Measurements from ENCODE around the gene TMSB4X. TPM values are rescaled to one million over a fixed set of nuclear protein-coding genes. Genes with fewer than 3 reads are reported as not detected.

Gene TMSB4X
- polyA plus RNA-seq, 1 donor (not counting 4 experiments of a cell fraction or from before 2014, with no cell fraction given), result 2,500 TPM

DNA sequence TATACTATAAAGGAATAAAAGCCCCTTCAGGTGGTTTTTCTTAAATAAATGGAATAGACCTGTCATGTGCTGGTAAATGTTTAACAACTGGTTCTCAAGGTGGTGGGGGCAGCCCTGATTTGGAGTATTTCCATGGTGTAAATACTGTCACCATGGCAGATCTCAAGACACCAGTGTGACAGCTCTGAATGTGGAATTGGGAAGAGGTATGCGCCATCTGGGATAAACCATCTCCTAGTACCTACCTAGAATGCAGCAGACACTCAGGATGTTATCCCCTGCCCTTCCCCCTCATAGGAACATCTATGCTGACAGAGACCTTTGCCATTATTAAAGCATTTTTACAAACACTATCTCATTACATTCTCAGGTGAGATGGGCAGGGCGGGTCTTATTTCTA, 26.4 kb upstream of the TMSB4X start:
- DNase-seq (ENCODE audit: low read depth, low spot score) (no peak), FAIRE-seq (no peak)
- Histone ChIP-seq H3K4me2 (ENCODE audit: control insufficient read depth, extremely low read depth, insufficient read depth, low read depth, low read length) (no peak overlapping the region), H3K36me3 (ENCODE audit: control insufficient read depth in 2 of 2, extremely low read depth in 1 of 2, insufficient read depth in 2 of 2, low read length in 2 of 2) (no peaks in the 10 kb centered on the region), H3K27ac (ENCODE audit: control insufficient read depth, insufficient read depth, low read length) (no peak overlapping the region), H3K9me3 (ENCODE audit: control insufficient read depth, low read depth, low read length) (no peaks in the 10 kb centered on the region), H2AFZ (ENCODE audit: control insufficient read depth, low read length) (no peak overlapping the region), H3K79me2 (ENCODE audit: control insufficient read depth, insufficient read depth, low read length) (no peaks in the 10 kb centered on the region), H3K9me1 (ENCODE audit: control insufficient read depth, extremely low read depth, insufficient read depth, low read length) (no peaks in the 10 kb centered on the region), H3K4me3 (ENCODE audit: control insufficient read depth in 2 of 3, extremely low read depth in 1 of 3, insufficient read depth in 2 of 3, low read depth in 1 of 3, low read length in 3 of 3) (no peak overlapping the region), H4K20me1 (ENCODE audit: control insufficient read depth, extremely low read depth, insufficient read depth, low read length) (no peaks in the 10 kb centered on the region), H3K27me3 (ENCODE audit: control insufficient read depth, extremely low read depth, insufficient read depth, low read length) (no peaks in the 10 kb centered on the region), H3K4me1 (ENCODE audit: control insufficient read depth, extremely low read depth, insufficient read depth, low read length) (peaks cover 18% of the 10 kb centered on the region), H3K9ac (ENCODE audit: control insufficient read depth, extremely low read depth, insufficient read depth, low read length) (no peak overlapping the region)
- TF ChIP-seq CTCF (optimal IDR thresholded peaks at IDR 0.05 in 1 of 3, IDR thresholded peaks at IDR 0.05 in 1 of 3, conservative IDR thresholded peaks at IDR 0.05 in 1 of 3; ENCODE audit: extremely low read depth in 1 of 3, insufficient read depth in 2 of 3, low read length in 3 of 3) (no peak), EZH2 (IDR thresholded peaks at IDR 0.05; ENCODE audit: low read length) (no peak)
- dilution Hi-C loops (cut with MboI; ENCODE audit: extremely low pct_ligation_motif_present, low sequenced_read_pairs), result no loop called here

DNA sequence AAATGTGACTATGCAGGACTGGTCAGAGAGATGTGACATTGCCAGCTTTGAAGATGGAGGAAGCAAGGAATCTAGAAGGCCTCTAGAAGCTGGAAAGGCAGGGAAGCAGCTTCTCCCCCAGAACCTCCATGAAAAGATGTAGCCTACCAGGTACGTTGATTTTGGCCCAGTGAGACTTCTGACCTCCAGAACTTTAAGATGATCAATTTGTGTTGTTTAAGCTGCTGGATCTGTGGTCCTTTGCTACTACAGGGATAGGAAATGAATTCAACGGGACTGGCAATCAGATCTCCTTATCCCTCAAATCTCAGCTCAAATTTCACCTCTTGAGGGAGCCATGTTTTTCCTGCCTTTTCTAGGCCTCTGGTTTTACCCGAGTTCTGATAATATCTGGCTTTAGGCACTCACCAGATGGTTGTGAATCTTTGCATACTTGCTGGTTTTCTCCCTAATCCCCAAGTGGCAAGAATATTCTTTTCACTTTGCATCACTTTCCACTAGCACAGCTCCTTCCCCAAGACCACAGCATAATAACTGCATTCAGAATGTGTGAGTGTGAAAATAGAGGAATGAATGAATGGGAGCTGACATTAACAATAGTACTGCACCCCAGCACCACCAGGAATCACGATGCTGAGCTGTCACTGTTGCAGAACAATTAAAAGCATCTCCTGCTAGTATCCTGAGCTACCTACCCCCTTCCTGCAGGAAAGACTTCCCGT, 25.5 kb upstream of the TMSB4X start:
- H3K79me2 ChIP-seq (ENCODE audit: control insufficient read depth, insufficient read depth, low read length), result no peaks in the 10 kb centered on the region
- peaks cover 18% of the 10 kb centered on the region for H3K4me1 ChIP-seq (ENCODE audit: control insufficient read depth, extremely low read depth, insufficient read depth, low read length)
- TF ChIP-seq EZH2 (IDR thresholded peaks at IDR 0.05; ENCODE audit: low read length) (no peak), CTCF (optimal IDR thresholded peaks at IDR 0.05 in 1 of 3, IDR thresholded peaks at IDR 0.05 in 1 of 3, conservative IDR thresholded peaks at IDR 0.05 in 1 of 3; ENCODE audit: extremely low read depth in 1 of 3, insufficient read depth in 2 of 3, low read length in 3 of 3) (no peak)
- H3K4me2 ChIP-seq (ENCODE audit: control insufficient read depth, extremely low read depth, insufficient read depth, low read depth, low read length), result no peak overlapping the region
- H3K9ac ChIP-seq (ENCODE audit: control insufficient read depth, extremely low read depth, insufficient read depth, low read length), result no peak overlapping the region
- FAIRE-seq, result no peak
- H3K27me3 ChIP-seq (ENCODE audit: control insufficient read depth, extremely low read depth, insufficient read depth, low read length), result no peaks in the 10 kb centered on the region
- no peaks in the 10 kb centered on the region for H3K9me3 ChIP-seq (ENCODE audit: control insufficient read depth, low read depth, low read length)
- dilution Hi-C loops (cut with MboI; ENCODE audit: extremely low pct_ligation_motif_present, low sequenced_read_pairs), result no loop called here
- no peak for DNase-seq (ENCODE audit: low read depth, low spot score)
- no peaks in the 10 kb centered on the region for H4K20me1 ChIP-seq (ENCODE audit: control insufficient read depth, extremely low read depth, insufficient read depth, low read length)
- H2AFZ ChIP-seq (ENCODE audit: control insufficient read depth, low read length), result no peak overlapping the region
- H3K27ac ChIP-seq (ENCODE audit: control insufficient read depth, insufficient read depth, low read length), result peak overlapping the region; percentile 34
- H3K4me3 ChIP-seq (ENCODE audit: control insufficient read depth in 2 of 3, extremely low read depth in 1 of 3, insufficient read depth in 2 of 3, low read depth in 1 of 3, low read length in 3 of 3), result no peak overlapping the region
- no peaks in the 10 kb centered on the region for H3K9me1 ChIP-seq (ENCODE audit: control insufficient read depth, extremely low read depth, insufficient read depth, low read length)
- no peaks in the 10 kb centered on the region for H3K36me3 ChIP-seq (ENCODE audit: control insufficient read depth in 2 of 2, extremely low read depth in 1 of 2, insufficient read depth in 2 of 2, low read length in 2 of 2)
